Subcutaneous abdominal adipose tissue (tissue), 5 donors: ENCODE results near the gene IL1R1.

Experiments used
- H3K27ac ChIP-seq: one replicate; pipeline ENCODE4 v1.7.0; 2013; ENCODE audit warnings: low read depth, mild to moderate bottlenecking, inconsistent platforms, low read length, moderate library complexity
- H3K27me3 ChIP-seq, 5 donors: one replicate each; pipeline ENCODE4 v1.7.0; 2013; ENCODE audit warnings: low read length in 5 of 5, inconsistent platforms in 1 of 5; ENCODE audit not compliant: control insufficient read depth in 5 of 5, insufficient read depth in 4 of 5
- H3K36me3 ChIP-seq, 5 donors: one replicate each; pipeline ENCODE4 v1.7.0; 2013; ENCODE audit warnings: low read length in 5 of 5; ENCODE audit not compliant: control insufficient read depth in 5 of 5, insufficient read depth in 5 of 5
- H3K4me1 ChIP-seq, 5 donors: one replicate each; pipeline ENCODE4 v1.7.0; 2013; ENCODE audit warnings: low read length in 5 of 5, mild to moderate bottlenecking in 3 of 5, moderate library complexity in 1 of 5; ENCODE audit not compliant: control insufficient read depth in 5 of 5, insufficient read depth in 5 of 5
- H3K4me3 ChIP-seq, 5 donors: one replicate each; pipeline ENCODE4 v1.7.0; 2013; ENCODE audit warnings: low read length in 5 of 5, low read depth in 1 of 5
- H3K9ac ChIP-seq, 5 donors: one replicate each; pipeline ENCODE4 v1.7.0; 2013; ENCODE audit warnings: low read length in 5 of 5, mild to moderate bottlenecking in 4 of 5, moderate library complexity in 3 of 5
- H3K9me3 ChIP-seq, 5 donors: one replicate each; pipeline ENCODE4 v1.7.0; 2013; ENCODE audit warnings: low read length in 5 of 5; ENCODE audit not compliant: control insufficient read depth in 5 of 5
- donor health status: healthy.
- donor health status: healthy.
- donor health status: healthy.
- donor health status: healthy.
- donor health status: healthy.

The IL1R1 gene

GRCh38 chr2:102145107-102145506 is 2.6 kb downstream of the IL1R1 start:
- Histone ChIP-seq H3K4me3 (peak overlapping the region in 3 of 5 donors; percentile 77 to 93 (median 90)), H3K9me3 (peaks cover 0 to 31% (median 7%) of the 10 kb centered on the region in 5 donors), H3K9ac (no peak overlapping the region), H3K36me3 (peaks cover 0 to 7% (median 0%) of the 10 kb centered on the region in 5 donors), H3K27ac (no peak overlapping the region), H3K27me3 (no peaks in the 10 kb centered on the region), H3K4me1 (peaks cover 13 to 61% (median 49%) of the 10 kb centered on the region in 5 donors)

GRCh38 chr2:102145934-102146333 is 3.4 kb downstream of the IL1R1 start:
- Histone ChIP-seq H3K9me3 (peaks cover 0 to 31% (median 7%) of the 10 kb centered on the region in 5 donors), H3K27me3 (no peaks in the 10 kb centered on the region), H3K27ac (no peak overlapping the region), H3K4me3 (peak overlapping the region in 2 of 5 donors; percentile 12 to 16), H3K36me3 (peaks cover 0 to 7% (median 0%) of the 10 kb centered on the region in 5 donors), H3K9ac (no peak overlapping the region), H3K4me1 (peaks cover 13 to 65% (median 48%) of the 10 kb centered on the region in 5 donors)

- Histone ChIP-seq H3K9me3 (peaks cover 0 to 31% (median 7%) of the 10 kb centered on the region in 5 donors), H3K27ac (peak overlapping the region; percentile 51), H3K36me3 (peaks cover 0 to 7% (median 0%) of the 10 kb centered on the region in 5 donors), H3K4me3 (no peak overlapping the region), H3K9ac (no peak overlapping the region), H3K27me3 (no peaks in the 10 kb centered on the region), H3K4me1 (peaks cover 7 to 49% (median 32%) of the 10 kb centered on the region in 5 donors)
These were observed 5.4 kb downstream of the IL1R1 start for GRCh38 chr2:102147935-102148334.

GRCh38 chr2:102149243-102149642 is 6.7 kb downstream of the IL1R1 start:
- no peak overlapping the region for H3K9ac ChIP-seq
- no peak overlapping the region for H3K27ac ChIP-seq
- H3K4me1 ChIP-seq, result peaks cover 3 to 36% (median 20%) of the 10 kb centered on the region in 5 donors
- H3K36me3 ChIP-seq, result peaks cover 0 to 12% (median 6%) of the 10 kb centered on the region in 5 donors
- peaks cover 0 to 31% (median 7%) of the 10 kb centered on the region in 5 donors for H3K9me3 ChIP-seq
- H3K4me3 ChIP-seq, result no peak overlapping the region
- no peaks in the 10 kb centered on the region for H3K27me3 ChIP-seq

GRCh38 chr2:102149644-102150455 is 7.3 kb downstream of the IL1R1 start:
- H3K9me3 ChIP-seq, result peaks cover 0 to 28% (median 7%) of the 10 kb centered on the region in 5 donors
- H3K9ac ChIP-seq, result no peak overlapping the region
- peaks cover 3 to 33% (median 20%) of the 10 kb centered on the region in 5 donors for H3K4me1 ChIP-seq
- no peak overlapping the region for H3K4me3 ChIP-seq
- no peaks in the 10 kb centered on the region for H3K27me3 ChIP-seq
- H3K27ac ChIP-seq, result no peak overlapping the region
- peaks cover 0 to 19% (median 12%) of the 10 kb centered on the region in 5 donors for H3K36me3 ChIP-seq

GRCh38 chr2:102154364-102154763 is 11.8 kb downstream of the IL1R1 start:
- H3K4me1 ChIP-seq, result peaks cover 5 to 37% (median 33%) of the 10 kb centered on the region in 5 donors
- H3K27ac ChIP-seq, result peak overlapping the region; percentile 86
- H3K27me3 ChIP-seq, result no peaks in the 10 kb centered on the region
- H3K9ac ChIP-seq, result no peak overlapping the region
- peaks cover 0 to 28% (median 15%) of the 10 kb centered on the region in 5 donors for H3K36me3 ChIP-seq
- peaks cover 0 to 2% (median 0%) of the 10 kb centered on the region in 5 donors for H3K9me3 ChIP-seq
- H3K4me3 ChIP-seq, result no peak overlapping the region

GRCh38 chr2:102154946-102155702 is 12.6 kb downstream of the IL1R1 start:
- Histone ChIP-seq H3K27me3 (no peaks in the 10 kb centered on the region), H3K9ac (peak overlapping the region in 1 of 5 donors; percentile 33), H3K36me3 (peaks cover 3 to 28% (median 16%) of the 10 kb centered on the region in 5 donors), H3K9me3 (no peaks in the 10 kb centered on the region), H3K27ac (peak overlapping the region; percentile 86), H3K4me3 (peak overlapping the region in 2 of 5 donors; percentile 0 to 24), H3K4me1 (peaks cover 5 to 32% (median 26%) of the 10 kb centered on the region in 5 donors)

GRCh38 chr2:102155703-102156515 is 13.4 kb downstream of the IL1R1 start:
- Histone ChIP-seq H3K9ac (peak overlapping the region in 1 of 5 donors; percentile 33), H3K36me3 (peaks cover 4 to 32% (median 19%) of the 10 kb centered on the region in 5 donors), H3K4me3 (peak overlapping the region in 2 of 5 donors; percentile 0 to 24), H3K4me1 (peaks cover 5 to 32% (median 21%) of the 10 kb centered on the region in 5 donors), H3K27ac (peak overlapping the region; percentile 86), H3K9me3 (no peaks in the 10 kb centered on the region), H3K27me3 (no peaks in the 10 kb centered on the region)

- no peaks in the 10 kb centered on the region for H3K27me3 ChIP-seq
- no peak overlapping the region for H3K27ac ChIP-seq
- peaks cover 4 to 32% (median 17%) of the 10 kb centered on the region in 5 donors for H3K36me3 ChIP-seq
- H3K9me3 ChIP-seq, result no peaks in the 10 kb centered on the region
- peaks cover 5 to 32% (median 21%) of the 10 kb centered on the region in 5 donors for H3K4me1 ChIP-seq
- no peak overlapping the region for H3K4me3 ChIP-seq
- no peak overlapping the region for H3K9ac ChIP-seq
These were observed 15.6 kb downstream of the IL1R1 start for GRCh38 chr2:102158011-102158755.
